ENCODE measurements around the gene JPH4.

GRCh38 chr14:23544511-23545447 lies 33.8 kb downstream of the JPH4 start:
- no peak for TF ChIP-seq CTCF (optimal IDR thresholded peaks at IDR 0.05 in 1 of 3, IDR thresholded peaks at IDR 0.05 in 1 of 3, conservative IDR thresholded peaks at IDR 0.05 in 1 of 3; ENCODE audit: extremely low read depth in 1 of 3, insufficient read depth in 2 of 3, low read length in 3 of 3)
- TF ChIP-seq EZH2 (IDR thresholded peaks at IDR 0.05; ENCODE audit: low read length): no peak

All from keratinocyte (primary cell).